K562 (cell line): ENCODE data around the gene SMIM3. TPM values are rescaled to one million over a fixed set of nuclear protein-coding genes. Genes with fewer than 3 reads are reported as not detected.

Experiments used
- BRCA1 ChIP-seq, 2 experiments: fragments of 450-650 bp in 1 of 2; sonication (generic) in 1 of 2; formaldehyde crosslinking in 1 of 2; IDR thresholded peaks; 2 replicates each; pipeline versions ENCODE4 v1.5.0 to v1.6.1; 2017 to 2020; ENCODE audit warnings: mild to moderate bottlenecking in 1 of 2, missing genetic modification reagents in 1 of 2
- CEBPG ChIP-seq, 3 experiments: fragments of 200-800 bp in 1 of 3; sonication (Bioruptor generic) in 1 of 3; sonication (generic) in 1 of 3; formaldehyde crosslinking in 1 of 3; IDR thresholded peaks in 2 of 3; conservative IDR thresholded peaks in 1 of 3; 2 replicates each; pipeline versions ENCODE4 v1.6.1 to v1.8.0; 2016 to 2022; ENCODE audit warnings: missing compliant biosample characterization in 2 of 3, missing genetic modification characterization in 2 of 3, mild to moderate bottlenecking in 1 of 3, missing genetic modification reagents in 1 of 3
- CXXC5 ChIP-seq: fragments of 250-450 bp; sonication (Bioruptor Pico); IDR thresholded peaks from 2 replicates; pipeline ENCODE4 v1.8.0; 2022; ENCODE audit warnings: inconsistent platforms, mild to moderate bottlenecking, moderate library complexity
- ELK1 ChIP-seq: sonication (generic); formaldehyde crosslinking; IDR thresholded peaks from 2 replicates; pipeline ENCODE4 v1.8.1; 2022; ENCODE audit warnings: missing genetic modification reagents
- EP400 ChIP-seq: fragments of 450-650 bp; IDR thresholded peaks from 2 replicates; pipeline ENCODE4 v1.6.1; 2017; ENCODE audit warnings: antibody characterized with exemption, mild to moderate bottlenecking, moderate library complexity
- ETS2 ChIP-seq: IDR thresholded peaks from 2 replicates; pipeline ENCODE4 v1.6.1; 2016; ENCODE audit warnings: borderline replicate concordance, missing genetic modification characterization, mild to moderate bottlenecking, moderate library complexity, missing compliant biosample characterization; ENCODE audit not compliant: poor library complexity, severe bottlenecking
- GTF2B ChIP-seq: IDR thresholded peaks from 2 replicates; pipeline ENCODE4 v1.6.1; 2011; ENCODE audit not compliant: insufficient read length; ENCODE audit errors: extremely low read depth
- MCM3 ChIP-seq: fragments of 450-650 bp; IDR thresholded peaks from 2 replicates; pipeline ENCODE4 v1.6.1; 2016
- MIER1 ChIP-seq: fragments of 450-650 bp; IDR thresholded peaks from 2 replicates; pipeline ENCODE4 v1.6.1; 2016; ENCODE audit warnings: antibody characterized with exemption, mild to moderate bottlenecking, low read depth
- NBN ChIP-seq: fragments of 450-650 bp; IDR thresholded peaks from 2 replicates; pipeline ENCODE4 v1.6.1; 2016; ENCODE audit warnings: low read depth, mild to moderate bottlenecking
- NFXL1 ChIP-seq: fragments of 450-650 bp; formaldehyde crosslinking; IDR thresholded peaks from 2 replicates; pipeline ENCODE4 v1.4.0; 2021; ENCODE audit warnings: mild to moderate bottlenecking
- NR4A1 ChIP-seq, 2 experiments: fragments of 250-450 bp in 1 of 2; fragments of 450-650 bp in 1 of 2; sonication (Bioruptor Pico) in 1 of 2; IDR thresholded peaks; 2 replicates each; pipeline versions ENCODE4 v1.4.0 to v1.6.1; 2016 to 2020; ENCODE audit warnings: mild to moderate bottlenecking in 2 of 2, missing compliant biosample characterization in 1 of 2, missing genetic modification characterization in 1 of 2, moderate library complexity in 1 of 2
- PCBP2 ChIP-seq: fragments of 200-400 bp; formaldehyde crosslinking; IDR thresholded peaks from 2 replicates; pipeline ENCODE4 v1.6.1; 2018; ENCODE audit warnings: low read length, low read depth, mild to moderate bottlenecking, moderate library complexity; ENCODE audit not compliant: poor library complexity, severe bottlenecking
- POLR2AphosphoS5 ChIP-seq: IDR thresholded peaks from 2 replicates; pipeline ENCODE4 v1.6.1; 2011; ENCODE audit warnings: mild to moderate bottlenecking, low read depth, low read length, moderate library complexity; ENCODE audit not compliant: control insufficient read depth, insufficient read depth
- STAT5A ChIP-seq: IDR thresholded peaks from 2 replicates; pipeline ENCODE4 v1.6.1; 2012; ENCODE audit warnings: low read length, inconsistent platforms, borderline replicate concordance
- TAF1 ChIP-seq: IDR thresholded peaks from 2 replicates; pipeline ENCODE4 v1.6.1; 2011; ENCODE audit warnings: mild to moderate bottlenecking, low read length, moderate library complexity; ENCODE audit not compliant: insufficient read depth, control insufficient read depth, severe bottlenecking; ENCODE audit errors: extremely low read depth
- USF2 ChIP-seq: sonication (generic); formaldehyde crosslinking; IDR thresholded peaks from 2 replicates; pipeline ENCODE4 v1.5.0; 2020; ENCODE audit warnings: missing genetic modification reagents
- ZBTB9 ChIP-seq: fragments of 450-650 bp; formaldehyde crosslinking; IDR thresholded peaks from 2 replicates; pipeline ENCODE4 v1.4.0; 2020; ENCODE audit warnings: mild to moderate bottlenecking, moderate library complexity
- ZNF644 ChIP-seq: fragments of 200-800 bp; sonication (Bioruptor generic); IDR thresholded peaks from 2 replicates; pipeline ENCODE4 v1.6.1; 2016; ENCODE audit warnings: low read depth, missing genetic modification characterization, missing compliant biosample characterization
- polyA plus RNA-seq, 8 experiments: library from polyadenylated mRNA; depleted of rRNA in 4 of 8; stranded (reverse) in 5 of 8; unstranded in 3 of 8; fragments of >200 nt; fragmentation: Nextera tagmentation in 2 of 8; fragmentation: Illumina TruSeq in 1 of 8; extraction: Ambion mirVana in 2 of 8; extraction: Trizol in 1 of 8; gene quantifications; 2 replicates each; pipeline versions ENCODE4 v1.2.1 to v1.2.3, GENCODE V29; 2011 to 2014; ENCODE audit warnings: inconsistent platforms in 1 of 8, missing spikeins in 1 of 8
- total RNA-seq, 7 experiments: library from RNA; depleted of rRNA in 6 of 7; stranded (reverse); fragments of >200 nt in 6 of 7; fragmentation: Illumina TruSeq in 2 of 7; extraction: Trizol in 2 of 7; gene quantifications; 2 replicates each; pipeline versions ENCODE4 v1.2.1 to v1.2.3, GENCODE V29; 2011 to 2021; ENCODE audit warnings: low replicate concordance in 1 of 7

The SMIM3 gene
- total and polyA plus RNA-seq, 9 of the 15 experiments (the other 6 are each of a cell fraction or from before 2014, with no cell fraction given) = 4.1 to 27.7 (median 13.6) TPM

GRCh38 chr5:150778517-150779396, at the start of gene SMIM3 (continued):
- TF ChIP-seq MIER1 (peak; percentile 61; the same call in 1 of the 2 replicates), CXXC5 (CRISPR knock-in tag) (peak; percentile 83), USF2 (CRISPR knock-in tag) (no peak), NR4A1 (CRISPR knock-in tag; IDR thresholded peaks at IDR 0.05) (no peak), NR4A1 (tag; IDR thresholded peaks at IDR 0.05) (no peak), TAF1 (no peak), ZNF644 (no peak), BRCA1 (IDR thresholded peaks at IDR 0.05) (no peak), BRCA1 (CRISPR knock-in tag; IDR thresholded peaks at IDR 0.05) (no peak), ETS2 (no peak), MCM3 (no peak), PCBP2 (no peak), ELK1 (CRISPR knock-in tag) (no peak), EP400 (no peak), STAT5A (no peak), NFXL1 (CRISPR knock-in tag) (no peak), POLR2AphosphoS5 (no peak), GTF2B (no peak), CEBPG (CRISPR knock-in tag; IDR thresholded peaks at IDR 0.05) (no peak), CEBPG (tag; conservative IDR thresholded peaks at IDR 0.05 in 1 of 2, IDR thresholded peaks at IDR 0.05 in 1 of 2) (no peak), ZBTB9 (CRISPR knock-in tag) (no peak), NBN (peak; percentile 32; the same call in 1 of the 2 replicates)
